8988T (cell line): ENCODE measurements around the gene GATA6.

Experiments used
- DNase-seq: peaks from one replicate; pipeline ENCODE4 v3.0.0; 2011

The GATA6 gene

GRCh38 chr18:22167091-22167470 is 2.3 kb upstream of the GATA6 start:
- DNase-seq = no peak

DNA sequence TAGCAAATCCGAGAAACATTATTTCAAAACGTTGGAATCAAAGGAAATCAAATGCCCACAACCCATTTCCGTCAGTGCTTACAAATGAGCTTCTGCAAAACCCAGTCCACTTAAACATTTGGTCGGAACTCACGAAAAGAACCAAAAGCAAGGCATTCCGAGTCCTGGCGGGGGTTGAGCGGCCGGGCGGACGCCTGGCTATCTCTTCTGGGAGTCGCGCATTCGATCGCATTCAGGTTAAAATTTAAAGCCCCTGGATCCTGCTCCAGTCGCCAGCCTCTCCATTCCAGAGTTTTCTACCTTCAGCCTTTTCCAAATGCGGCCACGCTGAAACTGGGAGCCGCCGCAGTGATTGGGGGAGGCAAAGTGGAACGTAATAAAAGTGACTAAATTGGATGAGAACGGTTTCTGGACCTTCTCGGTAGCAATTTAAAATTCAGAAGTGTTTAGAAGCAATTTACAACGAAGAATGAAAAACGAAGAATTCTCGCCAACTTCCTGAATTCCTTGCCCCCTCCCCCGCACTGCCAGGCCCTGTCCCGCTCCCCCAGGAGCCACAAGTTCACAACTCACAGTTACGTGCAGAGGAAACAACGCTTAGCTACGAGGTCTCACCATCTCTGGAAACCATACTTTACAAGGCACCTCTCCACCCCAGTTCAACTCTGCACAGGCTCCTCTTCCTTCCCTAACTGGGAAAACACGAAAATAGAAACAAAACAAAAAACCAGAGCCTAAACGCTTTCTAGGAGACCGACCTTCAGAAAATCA is 1.7 kb upstream of the GATA6 start:
- peak; percentile 71 for DNase-seq

DNA sequence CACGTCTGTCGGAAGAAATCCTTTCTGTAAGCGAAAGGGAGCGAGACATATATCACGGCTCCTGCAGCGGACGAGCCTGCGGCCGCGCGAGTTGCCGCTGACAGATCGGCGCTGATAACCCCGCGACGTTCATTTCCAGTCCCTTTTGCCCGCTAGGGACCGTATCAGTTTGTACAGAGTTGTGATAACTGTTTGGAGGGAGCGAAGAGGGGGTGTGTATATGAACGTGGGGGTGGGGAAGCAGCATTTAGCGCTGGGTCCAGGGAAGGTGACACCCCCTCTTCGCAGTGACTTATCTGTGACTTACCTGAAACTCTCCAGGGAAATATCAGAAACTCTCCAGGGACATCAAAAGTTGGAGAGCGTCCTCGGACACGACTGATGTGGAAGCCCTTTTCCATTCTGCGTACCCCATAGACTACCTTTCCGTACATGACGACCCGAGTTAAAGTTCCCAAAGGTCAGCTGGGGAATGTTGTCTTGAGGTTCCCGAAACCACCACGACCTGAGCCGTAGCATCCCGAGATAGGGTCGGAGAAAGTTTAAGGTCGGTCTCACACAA is 948 bp upstream of the GATA6 start:
- peak; percentile 94 for DNase-seq

- peak; percentile 69 for DNase-seq
Observed at GRCh38 chr18:22169889-22170420, 566 bp downstream of the GATA6 start.

GRCh38 chr18:22170421-22171257 is 1.2 kb downstream of the GATA6 start:
- DNase-seq = peak; percentile 82

- DNase-seq = no peak
Observed at GRCh38 chr18:22171258-22172119, 2.1 kb downstream of the GATA6 start.

DNA sequence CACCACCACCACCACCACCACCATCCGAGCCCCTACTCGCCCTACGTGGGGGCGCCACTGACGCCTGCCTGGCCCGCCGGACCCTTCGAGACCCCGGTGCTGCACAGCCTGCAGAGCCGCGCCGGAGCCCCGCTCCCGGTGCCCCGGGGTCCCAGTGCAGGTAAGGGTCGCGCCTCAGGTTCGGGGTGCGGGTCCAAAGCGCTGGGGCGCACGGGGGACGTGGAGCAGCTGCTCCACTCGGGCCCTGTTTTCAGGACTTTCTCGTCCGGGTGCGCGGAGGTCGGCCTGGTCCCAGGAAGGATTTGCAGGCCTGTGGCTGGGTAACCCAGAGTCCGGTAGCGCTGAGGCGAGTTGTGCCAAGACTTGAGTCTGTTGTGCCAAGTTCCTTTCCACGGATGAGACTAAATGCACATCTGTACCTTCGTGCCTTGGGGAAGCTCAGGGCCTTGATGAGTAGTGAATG is 2.8 kb downstream of the GATA6 start:
- no peak for DNase-seq

DNA sequence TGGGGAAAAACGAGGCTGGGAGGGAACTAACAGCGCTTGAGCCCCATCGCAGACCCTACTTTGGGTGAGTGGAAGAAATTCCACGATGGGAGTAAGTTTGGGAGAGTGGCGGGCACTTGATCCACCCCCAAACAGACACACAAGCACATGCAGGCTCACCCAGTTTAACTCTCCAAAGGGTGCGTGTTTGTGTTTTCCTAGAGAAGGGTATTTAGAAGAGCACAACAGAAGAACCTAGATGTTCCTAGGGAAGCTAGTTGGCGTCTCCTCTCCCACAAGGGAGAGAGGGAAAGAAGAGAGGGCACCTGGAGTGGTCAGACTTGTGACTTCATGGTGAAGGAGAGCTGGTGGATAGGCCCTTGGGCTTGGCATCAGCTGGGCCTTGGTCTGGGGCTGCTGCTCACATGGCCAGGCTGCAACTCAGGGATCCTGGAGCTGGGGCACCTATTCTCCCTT is 3.2 kb downstream of the GATA6 start:
- DNase-seq = no peak

- DNase-seq = no peak
Observed at GRCh38 chr18:22173221-22173927, 4.0 kb downstream of the GATA6 start.

DNA sequence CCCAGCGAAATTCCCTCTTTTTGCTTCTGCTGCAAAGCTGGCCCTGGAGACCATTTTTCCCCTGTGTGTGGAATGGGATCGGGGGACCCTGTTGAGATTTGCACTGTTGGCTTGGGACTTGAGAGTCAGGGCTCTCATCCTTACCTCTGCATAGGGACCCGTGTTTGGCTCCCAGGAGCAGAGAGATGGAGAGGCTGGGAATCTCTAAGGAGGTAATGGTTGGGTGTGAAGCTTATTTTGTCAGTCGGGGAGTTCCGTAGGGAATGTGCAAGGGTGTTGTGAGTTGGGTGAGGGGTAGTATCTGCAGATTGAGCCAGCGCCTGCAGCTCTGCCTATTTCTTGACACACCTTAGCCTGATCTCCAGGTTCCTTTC is 4.5 kb downstream of the GATA6 start:
- DNase-seq = no peak

DNA sequence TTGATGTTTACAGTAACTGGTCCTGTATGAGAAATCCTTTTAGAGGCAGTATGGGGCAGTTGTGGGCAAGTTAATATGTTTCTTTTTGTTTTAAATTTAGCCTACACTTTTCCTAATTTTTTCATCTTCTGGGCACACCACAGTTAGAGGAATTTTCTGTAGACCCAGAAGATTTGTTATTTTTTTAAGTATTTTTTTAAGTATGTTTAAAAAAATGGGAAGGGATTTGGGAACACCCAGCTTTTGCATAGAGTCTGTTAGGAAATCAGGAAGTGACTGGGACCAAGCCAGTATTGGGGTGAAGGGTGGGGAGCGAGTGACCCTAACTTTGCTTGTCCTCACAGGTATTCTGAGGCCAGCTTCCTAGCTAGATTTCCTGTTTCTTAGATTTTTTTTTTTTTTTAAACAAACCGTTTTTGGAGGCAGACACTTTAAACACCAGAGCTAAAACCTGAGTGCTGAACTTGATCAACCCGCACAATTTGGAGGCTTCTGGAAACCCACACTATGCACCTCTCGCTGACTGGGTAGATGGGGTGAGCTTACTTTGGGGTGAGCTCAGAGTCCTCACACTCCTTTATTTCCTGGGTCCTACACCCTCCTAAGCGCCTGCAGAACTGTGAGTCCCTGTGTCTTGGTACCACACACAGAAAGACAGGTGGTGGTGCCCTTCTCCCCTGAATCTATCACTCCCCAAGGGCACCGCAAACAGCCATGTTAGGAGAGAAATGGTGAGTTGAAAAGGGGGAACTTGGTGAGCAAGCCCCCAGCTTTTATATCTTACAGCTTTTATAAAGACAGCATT is 5.2 kb downstream of the GATA6 start:
- no peak for DNase-seq

- DNase-seq = no peak
Observed at GRCh38 chr18:22175346-22175745, 6.0 kb downstream of the GATA6 start.

DNA sequence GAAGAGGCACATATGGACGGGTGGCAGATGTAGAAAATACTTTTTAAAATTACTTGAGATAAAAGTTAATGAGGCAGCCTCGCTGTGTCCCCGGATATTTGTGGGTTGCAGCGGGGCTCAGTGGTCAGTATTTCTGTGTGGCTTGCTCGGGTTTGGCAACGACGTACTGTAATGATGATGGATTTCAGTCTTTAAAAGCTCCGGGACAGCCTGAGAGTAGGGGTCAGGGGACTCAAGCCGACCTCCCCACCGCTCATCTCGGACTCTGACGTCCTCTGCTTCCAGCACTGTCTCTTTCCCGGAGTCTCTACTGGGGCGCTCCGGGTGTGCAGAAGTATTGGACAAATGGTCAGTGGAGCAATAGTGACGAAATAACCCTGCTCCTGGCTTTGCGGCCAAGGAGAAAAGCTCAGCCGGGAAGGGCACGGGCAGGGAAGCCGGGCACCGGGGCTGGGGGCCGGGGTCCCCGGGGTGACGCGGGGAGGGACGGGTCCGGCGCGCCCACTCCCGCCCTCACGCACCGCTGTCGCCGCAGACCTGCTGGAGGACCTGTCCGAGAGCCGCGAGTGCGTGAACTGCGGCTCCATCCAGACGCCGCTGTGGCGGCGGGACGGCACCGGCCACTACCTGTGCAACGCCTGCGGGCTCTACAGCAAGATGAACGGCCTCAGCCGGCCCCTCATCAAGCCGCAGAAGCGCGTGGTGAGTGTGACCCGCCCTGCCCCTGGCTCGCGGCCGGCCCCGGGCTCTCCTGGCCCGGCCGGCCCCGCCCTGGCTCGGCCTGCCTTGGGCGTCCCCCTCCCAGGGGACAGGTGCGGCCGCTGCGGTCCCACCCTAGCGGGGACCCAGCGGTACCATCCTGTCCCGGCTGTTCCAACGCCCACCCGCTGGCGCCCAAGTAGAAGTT is 7.3 kb downstream of the GATA6 start:
- DNase-seq = no peak

GRCh38 chr18:22177327-22177871 is 8.0 kb downstream of the GATA6 start:
- DNase-seq = no peak

- DNase-seq = no peak
Observed at GRCh38 chr18:22179174-22179573, 9.8 kb downstream of the GATA6 start.

DNA sequence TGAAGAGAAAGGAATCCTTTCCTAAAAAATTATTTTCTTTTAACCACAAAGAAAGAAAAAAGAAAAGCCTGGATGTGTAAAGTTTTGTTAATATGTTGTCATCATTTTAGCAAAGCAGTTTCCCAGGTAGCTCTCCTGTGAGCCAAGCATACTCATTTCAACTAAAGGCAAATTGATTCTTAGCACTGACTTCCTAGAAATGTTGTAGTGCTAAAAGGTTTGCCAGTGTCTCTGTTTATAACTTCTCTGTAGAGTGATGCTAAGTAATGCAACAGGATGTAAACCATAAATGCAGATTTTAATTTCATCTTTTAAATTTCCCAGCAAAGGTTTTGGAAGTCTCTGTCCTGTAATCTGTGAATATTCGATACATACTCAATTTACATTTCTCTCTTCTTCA is 10.2 kb downstream of the GATA6 start:
- no peak for DNase-seq

GRCh38 chr18:22180722-22181121 is 11.3 kb downstream of the GATA6 start:
- no peak for DNase-seq

DNA sequence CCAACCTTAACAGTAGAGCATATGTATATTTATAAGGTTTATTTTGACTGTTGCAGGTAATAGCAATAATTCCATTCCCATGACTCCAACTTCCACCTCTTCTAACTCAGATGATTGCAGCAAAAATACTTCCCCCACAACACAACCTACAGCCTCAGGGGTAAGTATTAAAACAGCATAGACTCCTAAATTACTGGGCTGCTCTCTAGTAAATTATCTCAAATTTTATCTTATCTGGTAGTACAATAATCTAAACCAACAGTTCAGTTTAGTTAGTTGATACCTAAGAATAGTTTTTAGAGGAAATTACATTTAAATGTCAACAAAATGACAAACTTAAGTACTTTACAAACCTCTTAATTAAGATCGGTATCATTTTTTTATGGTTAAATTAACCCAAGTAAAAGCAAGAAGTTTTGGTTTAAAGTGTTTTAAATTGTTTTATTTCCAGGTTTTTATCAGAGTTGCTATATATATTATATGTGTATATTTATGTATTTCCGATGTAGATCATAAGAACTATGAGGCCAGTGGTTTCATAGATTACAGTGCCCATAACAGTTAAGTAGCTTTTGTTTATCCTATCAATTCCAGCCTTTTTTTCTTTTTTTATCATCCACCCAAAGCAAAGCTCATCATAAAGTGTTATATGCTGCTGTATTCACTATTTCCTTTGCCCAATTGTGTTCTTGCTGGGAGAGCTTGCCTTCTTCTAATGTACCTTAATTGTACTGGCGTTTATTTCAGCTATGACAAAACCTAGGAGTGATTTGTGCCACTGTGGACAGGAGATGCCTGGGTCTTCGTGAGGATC is 13.7 kb downstream of the GATA6 start:
- no peak for DNase-seq
